ENCODE measurements around the gene TTC28. TPM values are rescaled to one million over a fixed set of nuclear protein-coding genes. Genes with fewer than 3 reads are reported as not detected.
A peak's percentile ranks its signal among the peaks of the same experiment; 100 is the strongest.

TTC28 gene
- total RNA-seq, 1 donor from 2014 or later, result 65.4 TPM

- TF ChIP-seq, protein P1, sequence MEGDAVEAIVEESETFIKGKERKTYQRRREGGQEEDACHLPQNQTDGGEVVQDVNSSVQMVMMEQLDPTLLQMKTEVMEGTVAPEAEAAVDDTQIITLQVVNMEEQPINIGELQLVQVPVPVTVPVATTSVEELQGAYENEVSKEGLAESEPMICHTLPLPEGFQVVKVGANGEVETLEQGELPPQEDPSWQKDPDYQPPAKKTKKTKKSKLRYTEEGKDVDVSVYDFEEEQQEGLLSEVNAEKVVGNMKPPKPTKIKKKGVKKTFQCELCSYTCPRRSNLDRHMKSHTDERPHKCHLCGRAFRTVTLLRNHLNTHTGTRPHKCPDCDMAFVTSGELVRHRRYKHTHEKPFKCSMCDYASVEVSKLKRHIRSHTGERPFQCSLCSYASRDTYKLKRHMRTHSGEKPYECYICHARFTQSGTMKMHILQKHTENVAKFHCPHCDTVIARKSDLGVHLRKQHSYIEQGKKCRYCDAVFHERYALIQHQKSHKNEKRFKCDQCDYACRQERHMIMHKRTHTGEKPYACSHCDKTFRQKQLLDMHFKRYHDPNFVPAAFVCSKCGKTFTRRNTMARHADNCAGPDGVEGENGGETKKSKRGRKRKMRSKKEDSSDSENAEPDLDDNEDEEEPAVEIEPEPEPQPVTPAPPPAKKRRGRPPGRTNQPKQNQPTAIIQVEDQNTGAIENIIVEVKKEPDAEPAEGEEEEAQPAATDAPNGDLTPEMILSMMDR (conservative IDR thresholded peaks at IDR 0.05), result no peak
- no peaks in the 10 kb centered on the region for H3K27me3 Mint-ChIP-seq (ENCODE audit: low read depth)
- no peak overlapping the region for H3K27ac Mint-ChIP-seq (ENCODE audit: unreplicated experiment)
- no peak overlapping the region for H3K4me3 Mint-ChIP-seq
- H3K4me1 Mint-ChIP-seq, result peaks cover 12% of the 10 kb centered on the region
- no peaks in the 10 kb centered on the region for H3K9me3 Mint-ChIP-seq
- H3K36me3 Mint-ChIP-seq (ENCODE audit: low read depth), result peaks cover 8% of the 10 kb centered on the region
- no peak for DNase-seq (ENCODE audit: low read depth, low spot score)
These were observed 574.2 kb downstream of the TTC28 start for GRCh38 chr22:28105413-28105812.

DNA sequence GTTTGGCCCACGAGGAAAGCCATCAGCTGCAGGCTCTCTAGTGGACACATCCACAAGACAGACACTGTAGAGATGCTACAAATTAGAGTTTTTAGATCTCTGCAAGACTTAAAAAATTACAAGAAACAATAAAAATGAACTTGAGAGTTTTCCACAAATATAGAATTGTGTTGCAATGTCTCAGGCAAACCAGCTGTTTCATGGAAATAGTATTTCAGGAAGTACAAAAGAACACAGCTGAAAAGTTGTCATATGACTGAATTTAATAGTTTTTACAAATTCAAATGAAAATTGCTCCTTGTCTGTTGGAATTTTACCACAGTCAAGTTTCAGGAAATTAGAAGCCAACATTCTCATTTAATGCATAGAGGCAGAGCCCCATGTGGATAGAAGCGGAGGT lies 576.0 kb downstream of the TTC28 start:
- Mint-ChIP-seq H3K4me3 (no peak overlapping the region), H3K27ac (ENCODE audit: unreplicated experiment) (no peak overlapping the region), H3K27me3 (ENCODE audit: low read depth) (no peaks in the 10 kb centered on the region), H3K4me1 (peaks cover 7% of the 10 kb centered on the region), H3K36me3 (ENCODE audit: low read depth) (peaks cover 10% of the 10 kb centered on the region), H3K9me3 (no peaks in the 10 kb centered on the region)
- TF ChIP-seq, protein P1 (conservative IDR thresholded peaks at IDR 0.05), result no peak
- no peak for DNase-seq (ENCODE audit: low read depth, low spot score)

DNA sequence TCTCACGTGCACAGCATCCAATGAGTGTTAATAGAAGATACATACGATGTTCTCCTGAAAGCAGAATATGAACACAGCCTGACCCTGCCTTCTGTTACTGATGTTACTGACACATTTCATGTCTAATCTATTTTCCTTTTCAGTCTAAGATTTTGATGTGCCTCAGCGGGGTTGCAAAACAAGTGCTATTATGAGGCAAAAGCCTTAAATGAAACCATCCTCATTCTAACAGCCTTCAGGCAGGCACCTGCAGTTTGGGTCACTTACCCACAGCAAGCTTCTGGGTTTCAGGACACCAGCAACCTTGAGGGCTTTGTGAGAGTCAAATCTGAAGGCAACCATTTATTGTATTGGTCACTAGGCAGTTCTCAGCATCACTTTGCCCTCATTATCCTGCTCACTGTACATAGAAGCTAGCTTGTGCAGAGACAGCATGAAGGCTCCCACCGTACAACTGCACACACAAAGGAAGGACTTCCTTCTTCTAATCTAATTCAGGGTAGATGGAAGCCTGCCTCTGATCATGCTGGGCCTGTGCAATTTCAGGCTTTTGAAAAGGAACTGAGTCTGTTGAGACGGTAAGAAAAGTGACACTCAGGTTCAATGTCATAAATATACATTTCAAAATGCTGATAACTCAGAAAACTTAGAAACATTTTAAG lies 577.4 kb downstream of the TTC28 start:
- H3K27ac Mint-ChIP-seq (ENCODE audit: unreplicated experiment), result no peak overlapping the region
- H3K4me1 Mint-ChIP-seq, result peaks cover 7% of the 10 kb centered on the region
- TF ChIP-seq, protein P1 (conservative IDR thresholded peaks at IDR 0.05), result no peak
- no peak overlapping the region for H3K4me3 Mint-ChIP-seq
- DNase-seq (ENCODE audit: low read depth, low spot score), result no peak
- peaks cover 14% of the 10 kb centered on the region for H3K36me3 Mint-ChIP-seq (ENCODE audit: low read depth)
- no peaks in the 10 kb centered on the region for H3K9me3 Mint-ChIP-seq
- no peaks in the 10 kb centered on the region for H3K27me3 Mint-ChIP-seq (ENCODE audit: low read depth)

GRCh38 chr22:28097627-28098026 lies 582.0 kb downstream of the TTC28 start:
- Mint-ChIP-seq H3K9me3 (no peaks in the 10 kb centered on the region), H3K4me1 (no peaks in the 10 kb centered on the region), H3K36me3 (ENCODE audit: low read depth) (peaks cover 6% of the 10 kb centered on the region), H3K4me3 (no peak overlapping the region), H3K27me3 (ENCODE audit: low read depth) (no peaks in the 10 kb centered on the region), H3K27ac (ENCODE audit: unreplicated experiment) (no peak overlapping the region)
- TF ChIP-seq, protein P1 (conservative IDR thresholded peaks at IDR 0.05), result no peak
- no peak for DNase-seq (ENCODE audit: low read depth, low spot score)

DNA sequence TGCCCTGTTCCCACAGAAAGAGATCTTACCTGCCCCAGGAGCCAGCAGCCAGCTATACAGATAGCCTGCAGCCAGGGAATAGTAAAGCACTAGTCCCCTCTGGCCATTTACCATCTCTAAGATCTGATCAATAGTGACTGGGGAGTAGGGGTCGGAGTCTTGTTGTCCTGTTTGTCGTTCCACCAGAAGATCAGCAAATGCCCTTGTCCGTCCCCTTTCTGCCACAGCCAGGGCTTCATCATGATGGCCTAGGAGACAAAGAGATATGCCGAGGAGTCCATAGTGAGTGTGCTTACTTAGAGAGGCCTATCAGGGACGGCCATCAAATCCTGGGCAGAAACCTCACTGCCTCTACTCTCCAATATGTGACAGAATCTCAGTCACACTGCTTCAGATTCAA lies 583.5 kb downstream of the TTC28 start:
- H3K27ac Mint-ChIP-seq (ENCODE audit: unreplicated experiment), result peak overlapping the region; percentile 28
- TF ChIP-seq, protein P1 (conservative IDR thresholded peaks at IDR 0.05), result no peak
- peaks cover 10% of the 10 kb centered on the region for H3K36me3 Mint-ChIP-seq (ENCODE audit: low read depth)
- no peaks in the 10 kb centered on the region for H3K4me1 Mint-ChIP-seq
- H3K9me3 Mint-ChIP-seq, result no peaks in the 10 kb centered on the region
- no peak for DNase-seq (ENCODE audit: low read depth, low spot score)
- H3K4me3 Mint-ChIP-seq, result no peak overlapping the region
- H3K27me3 Mint-ChIP-seq (ENCODE audit: low read depth), result no peaks in the 10 kb centered on the region
